Tibial nerve (tissue), 4 donors: Measurements from ENCODE around the gene KCNA3.

Experiments used
- EP300 ChIP-seq, 2 donors: sonication (generic); formaldehyde crosslinking; IDR thresholded peaks; one replicate each; pipeline ENCODE4 v1.6.1; 2017; ENCODE audit warnings: antibody characterized with exemption in 2 of 2, mild to moderate bottlenecking in 1 of 2
- POLR2A ChIP-seq, 2 donors: fragments of 450-650 bp; IDR thresholded peaks; one replicate each; pipeline ENCODE4 v1.6.1; 2017; ENCODE audit warnings: antibody characterized with exemption in 2 of 2, mild to moderate bottlenecking in 2 of 2, moderate library complexity in 2 of 2
- TF ChIP-seq, protein P1 (sequence below), 5 experiments: fragments of 200-600 bp in 3 of 5; fragments of 450-650 bp in 2 of 5; sonication (generic) in 3 of 5; IDR thresholded peaks; one replicate each; pipeline ENCODE4 v1.5.1; 2016 to 2019; ENCODE audit warnings: antibody characterized with exemption in 5 of 5, mild to moderate bottlenecking in 3 of 5, moderate library complexity in 2 of 5

DNA sequence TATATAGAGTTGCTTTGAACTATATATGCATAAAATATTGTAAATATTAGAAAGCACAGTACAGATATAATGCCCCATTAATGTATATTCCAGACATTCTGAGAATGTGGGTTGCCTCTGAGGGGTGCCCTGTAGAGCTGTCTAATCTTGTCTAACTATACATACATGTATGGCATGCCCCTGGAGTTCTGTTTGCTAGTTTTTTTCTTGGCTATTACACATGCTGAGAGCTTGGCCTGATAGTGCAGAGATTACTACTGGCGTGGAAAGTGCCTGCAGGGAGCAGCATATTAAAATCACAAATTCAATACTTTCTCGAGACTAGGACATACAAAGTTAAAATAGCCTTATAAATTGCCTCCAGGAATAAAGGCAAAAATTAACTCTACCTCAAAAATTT is 24.1 kb downstream of the KCNA3 start:
- TF ChIP-seq, protein P1, sequence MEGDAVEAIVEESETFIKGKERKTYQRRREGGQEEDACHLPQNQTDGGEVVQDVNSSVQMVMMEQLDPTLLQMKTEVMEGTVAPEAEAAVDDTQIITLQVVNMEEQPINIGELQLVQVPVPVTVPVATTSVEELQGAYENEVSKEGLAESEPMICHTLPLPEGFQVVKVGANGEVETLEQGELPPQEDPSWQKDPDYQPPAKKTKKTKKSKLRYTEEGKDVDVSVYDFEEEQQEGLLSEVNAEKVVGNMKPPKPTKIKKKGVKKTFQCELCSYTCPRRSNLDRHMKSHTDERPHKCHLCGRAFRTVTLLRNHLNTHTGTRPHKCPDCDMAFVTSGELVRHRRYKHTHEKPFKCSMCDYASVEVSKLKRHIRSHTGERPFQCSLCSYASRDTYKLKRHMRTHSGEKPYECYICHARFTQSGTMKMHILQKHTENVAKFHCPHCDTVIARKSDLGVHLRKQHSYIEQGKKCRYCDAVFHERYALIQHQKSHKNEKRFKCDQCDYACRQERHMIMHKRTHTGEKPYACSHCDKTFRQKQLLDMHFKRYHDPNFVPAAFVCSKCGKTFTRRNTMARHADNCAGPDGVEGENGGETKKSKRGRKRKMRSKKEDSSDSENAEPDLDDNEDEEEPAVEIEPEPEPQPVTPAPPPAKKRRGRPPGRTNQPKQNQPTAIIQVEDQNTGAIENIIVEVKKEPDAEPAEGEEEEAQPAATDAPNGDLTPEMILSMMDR (IDR thresholded peaks at IDR 0.05): no peak
- TF ChIP-seq POLR2A (IDR thresholded peaks at IDR 0.05) (no peak), EP300 (IDR thresholded peaks at IDR 0.05) (no peak)
